ENCODE results near the gene NCAPH2. TPM values are rescaled to one million over a fixed set of nuclear protein-coding genes. Genes with fewer than 3 reads are reported as not detected.

NCAPH2 gene
- total and polyA plus RNA-seq, 7 donors, result 19.2 to 26.3 (median 22.0) TPM

- Histone ChIP-seq H3K27ac (peak overlapping the region; percentile 81), H3K27me3 (ENCODE audit: insufficient read depth in 3 of 3, low read length in 2 of 3) (no peaks in the 10 kb centered on the region), H3K36me3 (ENCODE audit: insufficient read depth in 1 of 2, low read depth in 1 of 2) (peaks cover 0 to 32% of the 10 kb centered on the region in 2 donors), H3K4me3 (peak overlapping the region; percentile 84), H3K9me3 (no peaks in the 10 kb centered on the region), H3K4me1 (peaks cover 17% of the 10 kb centered on the region)
- no peak for ATAC-seq
- DNase-seq, result no peak
- intact Hi-C loops (cut with DNase I), result loop anchor here (5.0 to 10.0 kb wide), 2 partner anchors 68 to 254 kb away; partner anchors contain the start of genes CPT1B (in 2 of the 2) and HDAC10 (in 1 of the 2)
- 8 to 12% (median 9%) methylated on average over 3 of the region's 3 CpGs for WGBS, 3 donors
- TF ChIP-seq CTCF (IDR thresholded peaks at IDR 0.05), result no peak
Measured at GRCh38 chr22:50508897-50509296, 873 bp downstream of the NCAPH2 start.

GRCh38 chr22:50513175-50513574, 5.2 kb downstream of the NCAPH2 start:
- H3K36me3 ChIP-seq (ENCODE audit: insufficient read depth in 1 of 2, low read depth in 1 of 2), result peaks cover 0 to 42% of the 10 kb centered on the region in 2 donors
- intact Hi-C loops (cut with DNase I), result no loop called here
- no peak overlapping the region for H3K4me3 ChIP-seq
- no peak for ATAC-seq
- no peak for DNase-seq
- H3K27me3 ChIP-seq (ENCODE audit: insufficient read depth in 3 of 3, low read length in 2 of 3), result no peaks in the 10 kb centered on the region
- 95 to 98% (median 97%) methylated on average over 15 of the region's 15 CpGs for WGBS, 3 donors
- H3K9me3 ChIP-seq, result no peaks in the 10 kb centered on the region
- TF ChIP-seq CTCF (IDR thresholded peaks at IDR 0.05), result no peak
- peaks cover 10% of the 10 kb centered on the region for H3K4me1 ChIP-seq
- no peak overlapping the region for H3K27ac ChIP-seq

- TF ChIP-seq CTCF (IDR thresholded peaks at IDR 0.05), result no peak
- Histone ChIP-seq H3K27ac (no peak overlapping the region), H3K27me3 (ENCODE audit: insufficient read depth in 3 of 3, low read length in 2 of 3) (no peaks in the 10 kb centered on the region), H3K9me3 (no peaks in the 10 kb centered on the region), H3K36me3 (ENCODE audit: insufficient read depth in 1 of 2, low read depth in 1 of 2) (peaks cover 8 to 60% of the 10 kb centered on the region in 2 donors), H3K4me1 (no peaks in the 10 kb centered on the region), H3K4me3 (no peak overlapping the region)
- WGBS, 3 donors, result 90 to 93% (median 91%) methylated on average over 7 to 8 of the region's 8 CpGs
- no peak for DNase-seq
- ATAC-seq, result no peak
- intact Hi-C loops (cut with DNase I), result no loop called here
Measured at GRCh38 chr22:50516068-50516467, 8.0 kb downstream of the NCAPH2 start.

GRCh38 chr22:50516891-50517290, 8.9 kb downstream of the NCAPH2 start:
- no peak for TF ChIP-seq CTCF (IDR thresholded peaks at IDR 0.05)
- H3K36me3 ChIP-seq (ENCODE audit: insufficient read depth in 1 of 2, low read depth in 1 of 2), result peaks cover 8 to 62% of the 10 kb centered on the region in 2 donors
- H3K27ac ChIP-seq, result no peak overlapping the region
- no peaks in the 10 kb centered on the region for H3K9me3 ChIP-seq
- DNase-seq, result no peak
- ATAC-seq, result no peak
- H3K27me3 ChIP-seq (ENCODE audit: insufficient read depth in 3 of 3, low read length in 2 of 3), result no peaks in the 10 kb centered on the region
- intact Hi-C loops (cut with DNase I), result no loop called here
- no peaks in the 10 kb centered on the region for H3K4me1 ChIP-seq
- H3K4me3 ChIP-seq, result no peak overlapping the region
- 81 to 85% (median 81%) methylated on average over 16 of the region's 16 CpGs for WGBS, 3 donors

All from psoas muscle (tissue), 8 donors.